HepG2 (cell line): ENCODE results near the gene MCEE. TPM values are rescaled to one million over a fixed set of nuclear protein-coding genes. Genes with fewer than 3 reads are reported as not detected.

Experiments
- BHLHE40 ChIP-seq: IDR thresholded peaks from 2 replicates; pipeline ENCODE4 v1.6.1; 2011; ENCODE audit warnings: low read length, improper control_type of control experiment
- CENPT ChIP-seq: sonication (generic); formaldehyde crosslinking; IDR thresholded peaks from 2 replicates; pipeline ENCODE4 v1.8.0; 2022; ENCODE audit warnings: low read depth, mild to moderate bottlenecking, moderate library complexity, missing genetic modification reagents
- ETV6 ChIP-seq: sonication (generic); formaldehyde crosslinking; conservative IDR thresholded peaks from 2 replicates; pipeline ENCODE4 v1.4.0; 2020; ENCODE audit warnings: missing genetic modification reagents
- GLI4 ChIP-seq: sonication (generic); formaldehyde crosslinking; IDR thresholded peaks from 2 replicates; pipeline ENCODE4 v1.5.1; 2020; ENCODE audit warnings: missing genetic modification reagents, mild to moderate bottlenecking, moderate library complexity, borderline replicate concordance
- GMEB2 ChIP-seq: IDR thresholded peaks from 2 replicates; pipeline ENCODE4 v1.6.1; 2016; ENCODE audit warnings: missing biosample characterization, missing genetic modification reagents, low read depth
- GZF1 ChIP-seq: sonication (generic); formaldehyde crosslinking; IDR thresholded peaks from 2 replicates; pipeline ENCODE4 v1.5.1; 2020; ENCODE audit warnings: mild to moderate bottlenecking, missing genetic modification reagents
- LCORL ChIP-seq, 2 experiments: fragments of 450-650 bp in 1 of 2; sonication (generic) in 1 of 2; formaldehyde crosslinking in 1 of 2; IDR thresholded peaks; 2 replicates each; pipeline versions ENCODE4 v1.5.0 to v1.6.1; 2017 to 2020; ENCODE audit warnings: antibody characterized with exemption in 1 of 2, missing genetic modification reagents in 1 of 2
- MXD1 ChIP-seq: sonication (generic); formaldehyde crosslinking; IDR thresholded peaks from 2 replicates; pipeline ENCODE4 v1.4.0; 2020; ENCODE audit warnings: mild to moderate bottlenecking, missing genetic modification reagents
- SALL1 ChIP-seq: sonication (generic); formaldehyde crosslinking; IDR thresholded peaks from 2 replicates; pipeline ENCODE4 v1.8.0; 2022; ENCODE audit warnings: mild to moderate bottlenecking, missing genetic modification reagents
- SNAPC2 ChIP-seq: sonication (generic); formaldehyde crosslinking; IDR thresholded peaks from 2 replicates; pipeline ENCODE4 v1.8.1; 2022; ENCODE audit warnings: mild to moderate bottlenecking, missing genetic modification reagents
- ZBTB1 ChIP-seq: sonication (generic); formaldehyde crosslinking; IDR thresholded peaks from 2 replicates; pipeline ENCODE4 v1.4.0; 2020; ENCODE audit warnings: missing genetic modification reagents, borderline replicate concordance
- ZNF10 ChIP-seq: sonication (generic); formaldehyde crosslinking; IDR thresholded peaks from 2 replicates; pipeline ENCODE4 v1.4.0; 2020; ENCODE audit warnings: mild to moderate bottlenecking, low read depth, missing genetic modification reagents, borderline replicate concordance
- ZNF225 ChIP-seq: sonication (generic); formaldehyde crosslinking; IDR thresholded peaks from 2 replicates; pipeline ENCODE4 v1.4.0; 2020; ENCODE audit warnings: mild to moderate bottlenecking, missing genetic modification reagents
- ZNF274 ChIP-seq: sonication (generic); formaldehyde crosslinking; IDR thresholded peaks from 2 replicates; pipeline ENCODE4 v1.5.1; 2020; ENCODE audit warnings: mild to moderate bottlenecking, missing genetic modification reagents
- ZNF337 ChIP-seq: sonication (generic); formaldehyde crosslinking; IDR thresholded peaks from 2 replicates; pipeline ENCODE4 v1.5.1; 2020; ENCODE audit warnings: missing genetic modification reagents, low read depth, mild to moderate bottlenecking, borderline replicate concordance
- ZNF646 ChIP-seq: sonication (generic); formaldehyde crosslinking; IDR thresholded peaks from 2 replicates; pipeline ENCODE4 v1.9.0; 2021; ENCODE audit warnings: mild to moderate bottlenecking, missing genetic modification reagents
- ZNF766 ChIP-seq: sonication (generic); formaldehyde crosslinking; IDR thresholded peaks from 2 replicates; pipeline ENCODE4 v1.5.0; 2020; ENCODE audit warnings: missing genetic modification reagents, borderline replicate concordance
- ZNF772 ChIP-seq: sonication (generic); formaldehyde crosslinking; IDR thresholded peaks from 2 replicates; pipeline ENCODE4 v1.5.0; 2020; ENCODE audit warnings: mild to moderate bottlenecking, missing genetic modification reagents
- ZNF776 ChIP-seq: sonication (generic); formaldehyde crosslinking; IDR thresholded peaks from 2 replicates; pipeline ENCODE4 v1.4.0; 2020; ENCODE audit warnings: mild to moderate bottlenecking, missing genetic modification reagents
- ZNF850 ChIP-seq: sonication (generic); formaldehyde crosslinking; conservative IDR thresholded peaks from 2 replicates; pipeline ENCODE4 v1.9.0; 2021; ENCODE audit warnings: mild to moderate bottlenecking, missing genetic modification reagents
- polyA plus RNA-seq, 8 experiments: library from polyadenylated mRNA; depleted of rRNA in 3 of 8; stranded (reverse) in 7 of 8; unstranded in 1 of 8; fragments of >200 nt; fragmentation: Illumina TruSeq in 4 of 8; extraction: Trizol in 4 of 8; gene quantifications; 2 replicates each; pipeline versions ENCODE4 v1.2.1 to v1.2.3, GENCODE V29; 2011 to 2016; ENCODE audit warnings: low read depth in 4 of 8, missing spikeins in 1 of 8, mixed read lengths in 1 of 8; ENCODE audit not compliant: insufficient read depth in 1 of 8
- total RNA-seq, 5 experiments: library from RNA; depleted of rRNA; stranded (reverse); fragments of >200 nt; fragmentation: Illumina TruSeq; extraction: Trizol; gene quantifications; 2 replicates each; pipeline ENCODE4 v1.2.3, GENCODE V29; 2016; ENCODE audit warnings: low read depth in 1 of 5

The MCEE gene
- total and polyA plus RNA-seq, 2 of the 13 experiments (the other 11 are each of a cell fraction or from before 2014, with no cell fraction given), result 32.0 to 66.9 TPM

GRCh38 chr2:71068218-71069035, 61.6 kb downstream of the MCEE start, which contains the start of gene NAGK (continued):
- TF ChIP-seq CENPT (CRISPR knock-in tag) (peak; percentile 94), GLI4 (CRISPR knock-in tag) (peak; percentile 70; the same call in 1 of the 2 replicates), ZNF646 (peak; percentile 55), ETV6 (peak; percentile 86), ZNF850 (CRISPR knock-in tag) (no peak), ZNF776 (CRISPR knock-in tag) (peak; percentile 91), ZNF225 (CRISPR knock-in tag) (peak; percentile 83), ZNF274 (CRISPR knock-in tag) (peak; percentile 93; the same call in 1 of the 2 replicates), ZNF772 (peak; percentile 74), LCORL (IDR thresholded peaks at IDR 0.05) (no peak), LCORL (CRISPR knock-in tag; IDR thresholded peaks at IDR 0.05) (no peak; the same call in none of the 2 replicates), ZNF10 (CRISPR knock-in tag) (no peak), BHLHE40 (peak; percentile 80), ZNF337 (CRISPR knock-in tag) (peak; percentile 97), GZF1 (peak; percentile 93), MXD1 (CRISPR knock-in tag) (peak; percentile 99), SALL1 (CRISPR knock-in tag) (peak; percentile 94), ZNF766 (CRISPR knock-in tag) (peak; percentile 92; the same call in 1 of the 2 replicates), GMEB2 (CRISPR knock-in tag) (peak; percentile 54; the same call in 1 of the 2 replicates), ZBTB1 (CRISPR knock-in tag) (no peak), SNAPC2 (CRISPR knock-in tag) (no peak)
